Measurements from ENCODE around the gene NAA80.

Gene NAA80

DNA sequence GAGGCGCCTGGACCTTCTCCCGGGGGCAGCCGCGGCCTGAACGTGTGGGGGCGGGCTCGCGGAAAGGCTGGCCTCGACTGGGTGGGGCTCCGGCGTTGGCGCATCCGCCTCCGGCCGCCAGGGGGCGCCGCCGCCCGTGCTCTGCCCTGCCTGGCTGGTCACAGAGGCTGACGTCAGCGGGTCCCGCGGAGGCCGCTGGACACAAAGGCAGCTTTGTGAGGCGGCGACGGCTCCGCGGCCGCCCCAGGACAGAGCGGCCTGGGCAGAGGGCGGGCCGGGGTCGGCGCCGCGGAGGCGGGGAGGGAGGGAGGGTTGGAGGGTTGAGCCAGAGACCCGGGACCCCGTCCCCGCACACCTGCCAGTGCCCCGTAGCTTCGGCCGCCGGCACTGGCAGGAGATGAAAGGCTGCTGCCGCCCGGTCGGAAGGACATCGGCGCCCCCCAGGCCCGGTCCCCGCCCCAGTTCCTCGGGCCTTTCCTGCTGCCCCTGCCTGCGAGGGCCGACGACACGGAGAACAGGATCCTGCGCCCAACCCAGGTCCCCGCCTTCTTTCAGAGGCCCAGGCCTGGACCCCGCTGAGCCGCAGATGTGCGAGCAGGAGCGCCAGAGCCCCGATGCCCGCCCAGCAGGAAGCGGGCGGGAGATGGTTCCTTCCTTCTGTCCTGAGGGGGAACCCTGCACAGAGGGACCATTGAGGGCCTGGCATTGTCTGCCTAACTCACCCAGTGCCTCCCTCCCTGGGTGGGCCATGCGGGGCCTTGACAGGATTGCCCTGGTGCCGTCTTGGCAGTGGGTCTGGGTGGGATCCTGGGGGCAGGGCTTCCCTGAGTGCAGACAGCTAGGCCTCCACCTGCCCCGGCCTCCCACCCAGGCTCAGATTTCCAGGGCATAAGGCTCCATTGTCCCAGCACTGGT is 38.9 kb downstream of the NAA80 start:
- peak; percentile 95 to 96 for ATAC-seq (replicated peaks)
- Mint-ChIP-seq H3K4me1 (peaks cover 10 to 28% of the 10 kb centered on the region in 2 donors), H3K4me3 (peak overlapping the region; percentile 78 to 90), H3K9me3 (no peaks in the 10 kb centered on the region), H3K27me3 (peaks cover 4 to 6% of the 10 kb centered on the region in 2 donors), H3K27ac (peak overlapping the region; percentile 96), H3K36me3 (peaks cover 22 to 32% of the 10 kb centered on the region in 2 donors)
- peak; percentile 86 for DNase-seq

DNA sequence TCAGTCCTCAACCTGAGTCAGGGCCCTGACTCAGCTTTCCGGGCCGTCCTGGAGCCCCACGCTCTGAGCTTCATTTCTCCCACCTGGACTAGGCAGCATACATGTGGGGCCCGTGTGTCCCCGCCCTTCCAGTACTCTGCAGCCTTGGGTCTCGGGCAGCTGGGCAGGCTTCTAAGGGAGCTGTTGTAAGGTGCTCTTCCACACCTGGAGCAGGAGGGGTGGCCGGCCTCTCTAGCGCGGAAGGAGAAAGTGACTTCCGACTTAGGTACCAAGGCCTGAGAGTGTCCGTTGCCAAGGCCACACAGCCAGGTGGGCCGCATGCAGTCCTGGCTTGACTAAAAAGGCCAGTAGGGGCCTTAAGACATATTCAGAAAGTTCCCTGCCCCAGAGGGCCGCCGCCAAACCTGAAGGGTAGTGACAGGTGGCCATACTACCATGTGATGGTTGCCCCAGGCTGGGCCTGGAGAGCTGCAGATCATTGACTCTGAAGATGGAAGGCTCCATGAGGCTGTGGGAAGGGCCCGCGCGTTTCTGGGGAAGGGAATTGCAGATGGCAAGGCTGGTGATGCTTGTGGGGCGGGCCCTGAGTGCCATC is 39.7 kb downstream of the NAA80 start:
- DNase-seq = no peak
- Mint-ChIP-seq H3K4me3 (peak overlapping the region; percentile 78 to 90), H3K9me3 (no peaks in the 10 kb centered on the region), H3K36me3 (peaks cover 27 to 36% of the 10 kb centered on the region in 2 donors), H3K4me1 (peaks cover 13 to 33% of the 10 kb centered on the region in 2 donors), H3K27me3 (peaks cover 4 to 6% of the 10 kb centered on the region in 2 donors), H3K27ac (peak overlapping the region; percentile 96)
- peak; percentile 33 to 34 for ATAC-seq (replicated peaks)

DNA sequence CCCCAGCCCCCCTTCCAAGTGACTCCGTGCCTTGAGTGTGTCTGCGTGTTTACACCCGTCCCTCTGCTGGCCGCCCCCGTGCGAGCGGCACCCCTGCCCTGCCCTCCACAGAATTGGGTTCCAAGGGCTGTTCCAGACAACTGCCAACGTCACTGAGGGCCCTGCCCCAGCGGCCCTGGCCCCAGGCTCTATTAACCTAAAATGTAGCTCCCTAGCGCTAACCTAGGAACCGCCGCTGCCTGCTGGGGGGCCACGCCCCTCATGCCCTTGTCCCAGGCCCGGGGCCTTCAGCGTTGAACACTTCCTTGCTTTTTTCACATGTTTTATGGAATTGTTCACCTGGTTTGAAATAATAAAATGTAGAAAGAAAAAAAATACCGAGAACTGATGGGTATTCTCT is 40.2 kb downstream of the NAA80 start:
- no peak for ATAC-seq (replicated peaks)
- peaks cover 27 to 38% of the 10 kb centered on the region in 2 donors for H3K36me3 Mint-ChIP-seq
- no peak for DNase-seq
- no peaks in the 10 kb centered on the region for H3K9me3 Mint-ChIP-seq
- peak overlapping the region; percentile 47 for H3K27ac Mint-ChIP-seq
- peaks cover 2 to 3% of the 10 kb centered on the region in 2 donors for H3K27me3 Mint-ChIP-seq
- H3K4me3 Mint-ChIP-seq = peak overlapping the region in 1 of 2 donors; percentile 6
- H3K4me1 Mint-ChIP-seq = peaks cover 14 to 38% of the 10 kb centered on the region in 2 donors

DNA sequence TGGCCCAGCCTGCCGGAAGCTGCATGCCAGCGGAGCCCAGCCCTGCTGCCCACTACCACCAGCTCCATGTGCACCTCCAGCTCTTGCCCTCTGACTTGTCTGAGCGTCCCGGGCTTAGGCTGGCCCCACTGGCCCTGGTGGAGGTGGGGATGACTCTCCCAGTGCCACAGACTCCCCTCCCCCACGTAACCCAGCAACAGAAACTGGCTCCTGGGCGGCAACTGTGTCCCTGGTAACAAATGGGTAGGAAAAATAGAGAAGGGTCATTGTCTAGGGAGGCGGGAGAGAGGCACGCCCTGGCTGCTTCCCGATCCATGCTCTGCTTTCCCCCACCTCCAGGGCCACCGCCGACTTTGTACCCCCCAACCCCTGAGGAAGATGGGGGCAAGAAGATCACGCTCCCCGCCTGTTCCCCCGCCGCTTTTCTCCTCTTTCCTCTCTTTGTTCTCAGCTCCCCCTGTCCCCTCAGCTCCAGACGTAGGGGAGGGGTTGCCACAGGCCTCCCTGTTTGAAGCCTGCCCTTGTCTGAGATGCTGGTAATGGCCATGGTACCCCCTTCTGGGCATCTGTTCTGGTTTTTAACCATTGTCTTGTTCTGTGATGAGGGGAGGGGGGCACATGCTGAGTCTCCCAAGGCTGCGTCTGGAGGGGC is 41.0 kb downstream of the NAA80 start:
- Mint-ChIP-seq H3K9me3 (no peaks in the 10 kb centered on the region), H3K27me3 (no peaks in the 10 kb centered on the region), H3K36me3 (peaks cover 34 to 47% of the 10 kb centered on the region in 2 donors), H3K4me3 (no peak overlapping the region), H3K27ac (peak overlapping the region; percentile 51), H3K4me1 (peaks cover 17 to 47% of the 10 kb centered on the region in 2 donors)
- no peak for ATAC-seq (replicated peaks)
- DNase-seq = no peak

DNA sequence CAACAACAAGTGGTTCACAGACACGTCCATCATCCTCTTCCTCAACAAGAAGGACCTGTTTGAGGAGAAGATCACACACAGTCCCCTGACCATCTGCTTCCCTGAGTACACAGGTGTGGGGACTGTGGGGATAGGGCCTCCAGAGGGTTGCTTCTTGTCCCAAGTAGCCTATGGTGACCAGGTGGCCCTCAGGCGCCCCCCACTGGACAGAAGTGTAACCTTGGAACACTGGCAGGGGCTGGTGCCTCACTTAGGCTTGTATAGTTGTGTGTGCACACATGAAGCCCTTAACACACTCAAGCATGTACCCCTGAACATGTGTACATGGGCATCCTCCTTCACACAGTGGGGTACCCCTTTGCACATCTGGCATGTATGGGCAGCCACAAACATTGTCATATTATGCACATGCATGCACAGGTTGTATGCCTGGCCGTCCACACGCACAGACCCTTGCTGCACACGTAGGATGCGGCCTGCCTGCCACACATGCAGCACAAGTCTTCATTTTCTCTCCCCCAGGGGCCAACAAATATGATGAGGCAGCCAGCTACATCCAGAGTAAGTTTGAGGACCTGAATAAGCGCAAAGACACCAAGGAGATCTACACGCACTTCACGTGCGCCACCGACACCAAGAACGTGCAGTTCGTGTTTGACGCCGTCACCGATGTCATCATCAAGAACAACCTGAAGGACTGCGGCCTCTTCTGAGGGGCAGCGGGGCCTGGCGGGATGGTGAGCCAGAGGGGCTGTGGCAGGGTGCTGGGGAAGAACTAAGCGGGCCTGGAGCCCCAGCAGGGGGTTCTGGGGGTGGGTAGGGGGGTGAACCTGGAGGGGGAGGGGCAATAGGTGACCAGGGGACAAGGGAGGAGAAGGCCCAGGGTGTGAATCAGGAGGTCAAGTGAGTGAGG is 42.0 kb downstream of the NAA80 start:
- H3K4me3 Mint-ChIP-seq = no peak overlapping the region
- peak overlapping the region; percentile 37 for H3K27ac Mint-ChIP-seq
- peaks cover 17 to 47% of the 10 kb centered on the region in 2 donors for H3K4me1 Mint-ChIP-seq
- ATAC-seq (replicated peaks) = no peak
- H3K27me3 Mint-ChIP-seq = no peaks in the 10 kb centered on the region
- no peaks in the 10 kb centered on the region for H3K9me3 Mint-ChIP-seq
- H3K36me3 Mint-ChIP-seq = peaks cover 34 to 47% of the 10 kb centered on the region in 2 donors
- DNase-seq = no peak

DNA sequence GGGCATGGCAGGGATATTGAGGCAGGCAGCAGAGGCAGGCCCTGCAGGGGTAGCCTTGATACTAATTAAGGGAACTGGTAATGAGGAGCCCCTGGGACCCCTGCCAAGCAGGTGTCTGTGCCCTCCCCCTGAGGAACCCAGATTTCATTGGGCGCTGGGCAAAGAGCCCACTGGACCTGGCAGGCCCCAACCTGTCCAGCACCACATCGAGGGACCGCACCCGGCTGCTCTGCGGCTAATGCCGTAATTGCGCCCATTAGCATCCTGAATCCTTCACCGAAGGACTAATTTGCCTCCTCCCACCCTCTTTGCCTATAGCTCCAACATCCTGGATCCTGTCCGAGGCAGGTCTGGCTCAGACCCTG is 44.0 kb downstream of the NAA80 start:
- Mint-ChIP-seq H3K36me3 (peaks cover 41 to 56% of the 10 kb centered on the region in 2 donors), H3K27ac (peak overlapping the region; percentile 81), H3K4me1 (peaks cover 22 to 49% of the 10 kb centered on the region in 2 donors), H3K4me3 (no peak overlapping the region), H3K9me3 (no peaks in the 10 kb centered on the region), H3K27me3 (no peaks in the 10 kb centered on the region)
- no peak for DNase-seq
- no peak for ATAC-seq (replicated peaks)

DNA sequence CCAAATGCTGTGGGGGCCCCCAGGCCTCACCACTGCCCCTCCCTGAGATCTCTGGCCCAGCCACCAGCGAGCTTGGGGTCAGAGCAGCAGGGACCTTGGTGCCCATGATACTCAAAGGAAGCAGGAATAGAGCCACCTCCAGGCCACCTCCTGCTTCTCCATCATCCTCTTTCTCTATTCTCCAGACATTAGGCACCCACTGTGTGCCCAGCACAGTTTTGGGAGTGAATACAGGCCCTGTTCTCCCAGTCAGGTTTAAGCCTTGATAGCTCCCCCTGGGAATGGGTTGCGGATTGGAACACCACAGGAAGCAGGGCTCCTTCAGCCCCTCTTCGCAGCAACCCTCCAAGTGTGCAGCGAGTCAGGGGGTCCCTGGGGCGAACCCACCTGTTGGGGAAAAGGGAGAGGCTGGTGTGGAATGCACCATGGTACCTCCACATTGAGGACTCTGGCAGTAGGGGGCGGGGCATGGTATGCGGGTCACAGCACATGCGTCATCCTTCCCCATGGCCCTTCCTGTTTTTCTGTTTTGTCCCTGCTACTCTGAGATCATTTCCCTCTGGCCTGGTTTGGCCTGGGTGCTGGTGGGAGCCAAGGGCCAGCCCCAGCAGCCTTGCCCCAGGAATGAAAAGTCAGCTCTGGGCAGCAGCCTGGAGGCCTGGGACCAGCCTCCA is 44.5 kb downstream of the NAA80 start:
- Mint-ChIP-seq H3K27ac (peak overlapping the region; percentile 81), H3K27me3 (no peaks in the 10 kb centered on the region), H3K4me1 (peaks cover 23 to 50% of the 10 kb centered on the region in 2 donors), H3K36me3 (peaks cover 43 to 57% of the 10 kb centered on the region in 2 donors), H3K4me3 (no peak overlapping the region), H3K9me3 (no peaks in the 10 kb centered on the region)
- ATAC-seq (replicated peaks) = no peak
- DNase-seq = no peak

DNA sequence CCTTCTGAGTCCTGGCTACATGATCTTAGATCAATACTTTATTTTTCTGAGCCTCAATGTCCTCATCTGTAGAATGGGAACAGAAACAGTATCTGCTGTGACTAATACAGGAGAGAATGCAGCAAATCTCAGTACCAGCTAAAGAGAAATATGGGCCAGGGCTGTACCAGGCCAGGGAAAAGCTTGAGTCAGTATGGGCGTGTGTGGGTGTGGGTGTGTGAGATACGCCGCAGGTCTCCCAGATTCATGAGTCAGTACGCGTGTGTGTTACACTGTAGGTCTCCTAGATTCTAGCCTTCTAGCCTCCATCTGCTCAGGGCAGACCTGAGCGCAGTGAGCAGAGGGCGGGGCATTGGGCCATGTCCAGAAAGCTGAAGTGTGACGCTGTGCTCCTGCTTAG is 48.0 kb downstream of the NAA80 start:
- H3K4me3 Mint-ChIP-seq = no peak overlapping the region
- peak overlapping the region; percentile 33 for H3K27ac Mint-ChIP-seq
- H3K4me1 Mint-ChIP-seq = peaks cover 32 to 70% of the 10 kb centered on the region in 2 donors
- peaks cover 25 to 38% of the 10 kb centered on the region in 2 donors for H3K36me3 Mint-ChIP-seq
- H3K9me3 Mint-ChIP-seq = no peaks in the 10 kb centered on the region
- DNase-seq = no peak
- no peaks in the 10 kb centered on the region for H3K27me3 Mint-ChIP-seq
- ATAC-seq (replicated peaks) = no peak

DNA sequence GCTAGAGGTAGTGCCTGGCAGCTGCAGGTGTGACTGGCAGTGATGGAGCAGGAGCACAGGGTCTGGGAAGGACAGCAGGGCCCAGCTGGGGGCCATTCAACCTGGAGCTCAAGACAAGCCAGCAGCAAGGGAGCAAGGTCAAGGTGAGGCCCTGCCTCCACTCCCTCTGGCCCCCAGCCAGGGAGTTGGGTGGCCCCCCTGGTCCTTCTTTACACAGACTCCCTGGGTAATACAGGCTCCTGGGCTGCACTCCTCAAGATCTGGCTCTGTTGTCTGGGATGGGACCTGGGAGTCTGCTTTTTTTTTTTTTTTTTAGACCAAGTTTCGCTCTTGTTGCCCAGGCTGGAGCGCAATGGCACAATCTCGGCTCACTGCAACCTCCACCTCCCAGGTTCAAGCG is 48.7 kb downstream of the NAA80 start:
- ATAC-seq (replicated peaks) (no peak), DNase-seq (no peak)
- Mint-ChIP-seq H3K9me3 (no peaks in the 10 kb centered on the region), H3K27ac (peak overlapping the region; percentile 33), H3K27me3 (no peaks in the 10 kb centered on the region), H3K36me3 (peaks cover 26 to 39% of the 10 kb centered on the region in 2 donors), H3K4me1 (peaks cover 37 to 77% of the 10 kb centered on the region in 2 donors), H3K4me3 (no peak overlapping the region)

DNA sequence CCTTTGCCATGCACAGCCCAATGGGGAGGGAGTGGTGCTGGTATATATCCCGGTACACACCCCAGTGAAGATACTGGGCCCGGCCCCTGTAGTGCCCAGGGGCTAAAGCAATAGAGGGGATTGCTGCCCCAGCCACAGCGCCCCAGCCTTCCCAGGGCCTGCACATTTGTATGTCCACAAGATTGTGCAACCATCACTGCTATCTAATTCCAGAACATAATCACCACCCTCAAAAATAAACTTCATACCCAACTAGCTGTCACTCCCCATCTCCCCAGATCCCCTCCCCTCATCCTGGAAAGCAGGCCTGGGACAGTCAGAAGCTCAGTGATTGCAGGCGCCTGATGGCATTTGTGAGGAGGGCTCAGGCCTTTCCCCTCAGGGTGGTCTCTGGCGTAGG is 49.7 kb downstream of the NAA80 start:
- peaks cover 40 to 83% of the 10 kb centered on the region in 2 donors for H3K4me1 Mint-ChIP-seq
- H3K36me3 Mint-ChIP-seq = peaks cover 21 to 35% of the 10 kb centered on the region in 2 donors
- H3K9me3 Mint-ChIP-seq = no peaks in the 10 kb centered on the region
- H3K27ac Mint-ChIP-seq = no peak overlapping the region
- no peak for DNase-seq
- no peak overlapping the region for H3K4me3 Mint-ChIP-seq
- ATAC-seq (replicated peaks) = no peak
- H3K27me3 Mint-ChIP-seq = no peaks in the 10 kb centered on the region

DNA sequence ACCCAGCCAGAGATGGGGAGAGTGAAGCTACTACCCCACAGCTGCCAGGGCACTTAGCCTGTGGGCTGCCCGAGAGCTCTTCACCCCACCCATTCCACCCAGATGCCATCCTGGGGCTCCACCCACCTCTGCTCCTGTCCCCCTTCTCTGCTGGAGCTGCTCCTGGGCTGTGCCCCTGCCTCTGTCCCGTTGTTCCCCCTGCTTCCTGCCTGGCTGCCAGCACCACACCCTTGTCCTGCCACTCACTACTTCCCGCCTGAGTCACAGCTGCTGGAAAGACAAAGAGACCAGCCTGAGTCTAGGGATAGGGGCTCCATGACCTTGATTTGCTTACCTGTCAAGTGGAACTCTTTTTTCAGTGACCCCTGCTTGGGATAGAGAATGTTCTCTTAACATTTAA is 50.8 kb downstream of the NAA80 start:
- Mint-ChIP-seq H3K4me1 (peaks cover 43 to 83% of the 10 kb centered on the region in 2 donors), H3K27me3 (no peaks in the 10 kb centered on the region), H3K27ac (peak overlapping the region; percentile 94), H3K4me3 (peak overlapping the region; percentile 27 to 55), H3K36me3 (peaks cover 18 to 34% of the 10 kb centered on the region in 2 donors), H3K9me3 (no peaks in the 10 kb centered on the region)
- DNase-seq (no peak), ATAC-seq (replicated peaks) (no peak)

DNA sequence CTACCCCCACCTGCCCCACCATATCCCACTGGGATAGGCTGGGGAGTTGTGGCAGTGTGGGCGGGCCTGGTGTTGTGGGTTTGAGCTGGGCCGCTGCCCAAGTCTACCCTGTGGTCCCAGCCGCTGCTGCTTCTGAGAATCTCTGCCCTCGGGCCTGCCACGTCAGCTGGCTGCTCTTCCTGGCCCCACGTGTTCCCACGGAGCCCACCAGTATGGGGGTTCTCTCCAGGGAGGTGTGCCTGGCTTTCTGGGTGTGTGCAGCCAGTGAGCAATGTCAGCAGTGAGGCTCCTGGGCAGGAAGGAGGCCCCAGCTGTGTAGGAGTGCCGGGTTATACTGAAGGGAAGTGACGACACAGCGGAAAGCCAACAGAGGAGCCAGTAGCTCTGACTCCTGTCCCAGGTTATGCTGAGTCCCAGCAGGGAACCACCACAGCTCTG is 52.7 kb downstream of the NAA80 start:
- ATAC-seq (replicated peaks) = peak; percentile 74 to 78
- Mint-ChIP-seq H3K27ac (peak overlapping the region; percentile 96), H3K36me3 (peaks cover 16 to 35% of the 10 kb centered on the region in 2 donors), H3K4me1 (peaks cover 55 to 98% of the 10 kb centered on the region in 2 donors), H3K4me3 (peak overlapping the region; percentile 86 to 87), H3K9me3 (no peaks in the 10 kb centered on the region), H3K27me3 (no peaks in the 10 kb centered on the region)
- peak; percentile 70 for DNase-seq
